SH-SY5Y (cell line): Measurements from ENCODE around the gene CCR2.

Source experiments
- GATA2 ChIP-seq: IDR thresholded peaks from 2 replicates; pipeline ENCODE4 v1.6.1; 2011; ENCODE audit warnings: mild to moderate bottlenecking, low read depth, low read length
- GATA3 ChIP-seq: IDR thresholded peaks from 2 replicates; pipeline ENCODE4 v1.6.1; 2011; ENCODE audit warnings: low read depth, mild to moderate bottlenecking, low read length, moderate library complexity

DNA sequence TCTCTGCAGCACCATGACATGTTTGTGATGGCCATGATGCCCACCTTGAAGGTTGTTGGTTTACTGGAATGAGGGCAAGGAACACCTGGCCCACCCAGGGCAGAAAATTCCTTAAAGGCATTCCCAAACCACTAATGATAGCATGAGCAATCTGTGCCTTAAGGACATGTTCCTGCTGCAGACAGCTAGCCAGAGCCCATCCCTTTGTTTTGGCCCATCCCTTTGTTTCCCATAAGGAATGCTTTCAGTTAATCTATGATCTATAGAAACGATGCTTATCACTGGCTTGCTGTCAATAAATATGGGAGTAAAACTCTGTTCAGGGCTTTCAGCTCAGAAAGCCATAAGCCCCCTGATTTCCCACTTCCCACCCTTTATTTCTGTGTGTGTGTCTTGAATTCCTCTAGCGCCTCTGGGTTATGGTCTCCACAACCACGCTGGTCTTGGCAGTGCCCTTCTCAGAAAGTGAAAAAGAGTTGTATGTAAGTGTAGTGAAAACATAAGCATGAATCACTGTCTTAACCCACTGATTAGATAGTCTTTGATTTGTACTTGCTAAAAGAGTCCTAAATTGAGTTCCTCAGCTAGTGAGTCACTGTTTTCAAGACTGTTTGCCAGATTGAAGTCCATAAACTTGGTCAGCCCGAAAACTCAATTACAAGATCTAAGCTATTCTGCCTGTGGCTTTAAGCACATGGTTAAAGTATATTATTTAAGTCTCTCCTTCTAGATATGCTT is 19.0 kb upstream of the CCR2 start:
- no peak for TF ChIP-seq GATA3
- TF ChIP-seq GATA2: no peak
